ENCODE data around the gene MPZL1. TPM values are rescaled to one million over a fixed set of nuclear protein-coding genes. Genes with fewer than 3 reads are reported as not detected.
"Not testable (repeated sequence)": the region's sequence is repeated elsewhere in the genome, so short reads cannot be mapped to it uniquely, and the experiment has no call there.

Gene MPZL1
- total RNA-seq, 2 experiments from 2014 or later: 12.5 to 14.1 TPM

DNA sequence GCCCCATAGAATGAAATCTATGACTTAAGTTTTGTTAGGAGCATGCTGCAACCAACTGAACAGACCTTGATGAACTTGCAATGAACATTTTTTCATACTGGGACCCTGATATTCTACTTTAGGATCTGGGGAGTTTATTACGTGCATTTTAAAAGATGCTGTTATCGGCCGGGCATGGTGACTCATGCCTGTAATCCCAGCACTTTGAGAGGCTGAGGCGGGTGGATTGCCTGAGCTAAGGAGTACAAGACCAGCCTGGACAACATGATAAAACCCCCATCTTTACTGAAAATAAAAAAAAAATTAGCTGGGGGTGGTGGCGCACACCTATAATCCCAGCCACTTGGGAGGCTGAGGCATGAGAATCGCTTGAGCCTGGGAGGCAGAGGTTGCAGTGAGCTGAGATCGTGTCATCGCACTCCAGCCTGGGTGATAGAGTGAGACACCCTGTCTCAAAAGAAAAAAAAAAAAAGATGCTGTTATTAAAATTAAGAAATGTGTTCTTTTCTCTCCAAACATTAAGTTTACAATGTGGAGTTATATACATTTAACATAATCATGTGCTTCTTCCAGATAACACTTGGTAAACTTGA is 7.1 kb downstream of the MPZL1 start:
- H3K4me3 Mint-ChIP-seq: no peak overlapping the region
- no peak overlapping the region for H3K27ac Mint-ChIP-seq
- H3K36me3 Mint-ChIP-seq (ENCODE audit: low read depth): peaks cover 20% of the 10 kb centered on the region
- H3K9me3 Mint-ChIP-seq: no peaks in the 10 kb centered on the region
- no peak for DNase-seq
- H3K4me1 Mint-ChIP-seq: peaks cover 13% of the 10 kb centered on the region
- ChIA-PET CTCF (interaction anchor here (0.7 to 2.7 kb wide), 4 partner anchors 13 to 235 kb away, joined by 3 to 10 read pairs (median 4); no protein-coding TSS in a partner anchor), POLR2A (no interaction called here)
- H3K27me3 Mint-ChIP-seq: no peaks in the 10 kb centered on the region

DNA sequence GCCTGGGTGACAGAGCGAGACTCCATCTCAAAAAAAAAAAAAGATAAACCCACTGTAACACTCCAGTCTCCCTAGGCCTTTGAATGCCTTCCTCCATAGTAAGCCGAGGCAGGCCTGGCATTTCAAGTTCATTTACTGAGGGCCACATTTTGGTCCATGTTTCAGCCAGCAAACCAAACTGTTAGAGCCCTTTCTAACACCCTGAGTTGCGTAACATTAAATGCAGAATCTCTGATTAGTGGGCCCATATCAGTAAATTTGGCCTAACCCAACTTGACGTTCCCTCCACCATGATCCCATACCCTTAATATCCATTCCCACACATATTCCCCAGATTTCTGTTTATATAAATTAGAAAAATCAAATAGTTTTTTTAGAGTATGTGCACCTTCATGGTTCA is 12.4 kb downstream of the MPZL1 start:
- Mint-ChIP-seq H3K36me3 (ENCODE audit: low read depth) (peaks cover 16% of the 10 kb centered on the region), H3K27me3 (no peaks in the 10 kb centered on the region), H3K4me3 (no peak overlapping the region), H3K4me1 (no peaks in the 10 kb centered on the region), H3K27ac (no peak overlapping the region), H3K9me3 (peaks cover 4% of the 10 kb centered on the region)
- DNase-seq: no peak
- POLR2A ChIA-PET: no interaction called here
- CTCF ChIA-PET: interaction anchor here (0.6 to 1.0 kb wide), 2 partner anchors 28 to 162 kb away, joined by 3 to 4 read pairs; no protein-coding TSS in a partner anchor

DNA sequence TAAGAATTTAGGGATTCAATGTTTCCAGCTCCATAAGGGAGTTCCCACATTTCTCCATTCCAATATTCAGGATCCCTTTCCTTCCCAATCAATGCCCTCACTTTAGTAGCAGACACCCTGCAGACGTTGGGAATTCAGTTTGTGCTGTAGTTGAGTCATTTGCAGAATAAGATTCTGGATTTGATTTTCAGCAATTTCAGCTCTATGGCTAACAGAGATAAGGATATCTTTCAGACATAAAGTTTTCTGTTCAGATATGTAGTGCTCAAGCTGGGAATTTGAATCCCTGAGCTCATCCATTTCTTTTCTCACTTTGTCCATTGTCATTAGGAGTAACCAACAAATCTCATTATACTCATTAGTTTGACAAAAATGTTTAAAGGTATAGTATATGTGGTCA is 13.1 kb downstream of the MPZL1 start:
- Mint-ChIP-seq H3K36me3 (ENCODE audit: low read depth) (peaks cover 19% of the 10 kb centered on the region), H3K27me3 (no peaks in the 10 kb centered on the region), H3K4me3 (no peak overlapping the region), H3K4me1 (no peaks in the 10 kb centered on the region), H3K27ac (no peak overlapping the region), H3K9me3 (peaks cover 4% of the 10 kb centered on the region)
- DNase-seq: no peak
- POLR2A ChIA-PET: no interaction called here
- CTCF ChIA-PET: interaction anchor here (1.0 kb wide), 1 partner anchor 27 kb away, joined by 3 read pairs; no protein-coding TSS in a partner anchor

DNA sequence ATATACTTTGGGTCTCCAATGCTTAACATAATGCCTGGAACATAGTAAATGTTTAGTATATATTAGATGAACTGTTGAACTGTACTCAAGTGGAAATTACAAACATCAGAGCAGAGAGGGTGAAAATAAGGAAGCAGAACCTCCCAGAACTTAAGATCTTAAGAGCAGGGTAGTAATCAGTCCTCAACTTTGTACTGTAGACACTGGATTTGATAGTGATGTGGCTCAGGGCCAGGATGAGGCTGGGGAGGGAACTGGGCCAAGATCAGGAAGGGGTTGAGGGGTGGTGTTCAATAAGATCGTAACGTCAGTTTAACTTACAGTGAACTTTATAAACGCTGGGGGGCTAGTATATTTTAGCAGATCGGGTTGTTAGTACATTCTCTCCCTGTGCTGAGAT is 15.4 kb downstream of the MPZL1 start:
- Mint-ChIP-seq H3K4me3 (no peak overlapping the region), H3K27me3 (no peaks in the 10 kb centered on the region), H3K9me3 (peaks cover 4% of the 10 kb centered on the region), H3K27ac (no peak overlapping the region), H3K36me3 (ENCODE audit: low read depth) (peaks cover 12% of the 10 kb centered on the region), H3K4me1 (no peaks in the 10 kb centered on the region)
- POLR2A ChIA-PET: no interaction called here
- CTCF ChIA-PET: no interaction called here
- DNase-seq: no peak

DNA sequence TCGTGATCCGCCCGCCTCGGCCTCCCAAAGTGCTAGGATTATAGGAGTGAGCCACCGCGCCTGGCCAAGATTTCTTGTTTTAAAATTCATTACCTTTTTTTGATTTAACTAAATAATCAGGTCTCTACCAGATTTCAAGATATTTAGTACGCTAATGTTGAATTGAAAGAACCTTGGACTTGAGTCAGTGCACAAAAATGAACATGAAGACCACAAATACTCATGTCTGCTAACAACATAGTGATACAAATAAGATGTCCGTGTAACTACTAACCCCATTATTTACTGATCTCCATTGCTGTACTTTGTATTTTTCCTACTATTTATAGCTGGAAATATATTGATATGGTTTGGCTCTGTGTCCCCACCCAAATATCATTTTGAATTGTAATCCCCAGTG is 16.4 kb downstream of the MPZL1 start:
- CTCF ChIA-PET: no interaction called here
- Mint-ChIP-seq H3K9me3 (peaks cover 4% of the 10 kb centered on the region), H3K27me3 (no peaks in the 10 kb centered on the region), H3K36me3 (ENCODE audit: low read depth) (peaks cover 9% of the 10 kb centered on the region), H3K27ac (no peak overlapping the region), H3K4me1 (no peaks in the 10 kb centered on the region), H3K4me3 (no peak overlapping the region)
- DNase-seq: no peak
- POLR2A ChIA-PET: no interaction called here

DNA sequence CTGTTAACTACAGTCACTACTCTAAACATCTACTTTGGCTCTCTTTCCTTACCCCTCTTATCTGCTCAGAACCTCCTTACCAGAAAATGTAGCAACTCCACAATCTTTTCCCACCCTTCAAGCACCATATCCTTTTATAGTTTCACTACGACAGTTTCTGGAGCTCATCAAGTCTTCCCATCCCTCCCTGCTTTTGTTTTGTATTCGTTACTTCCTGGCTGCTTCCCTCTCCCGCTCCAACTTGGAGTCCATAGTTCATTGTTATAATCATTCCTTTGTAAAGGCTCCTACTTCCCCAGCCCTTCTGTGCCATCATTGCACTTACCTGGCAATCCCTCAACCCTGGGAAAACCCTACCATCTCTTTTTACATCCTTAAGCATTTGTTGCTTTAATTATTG is 18.0 kb downstream of the MPZL1 start:
- H3K4me3 Mint-ChIP-seq: no peak overlapping the region
- peaks cover 4% of the 10 kb centered on the region for H3K4me1 Mint-ChIP-seq
- POLR2A ChIA-PET: no interaction called here
- DNase-seq: no peak
- H3K27ac Mint-ChIP-seq: no peak overlapping the region
- no peaks in the 10 kb centered on the region for H3K27me3 Mint-ChIP-seq
- H3K36me3 Mint-ChIP-seq (ENCODE audit: low read depth): peaks cover 9% of the 10 kb centered on the region
- CTCF ChIA-PET: interaction anchor here (1.3 to 1.7 kb wide), 2 partner anchors 25 to 51 kb away, joined by 4 read pairs; no protein-coding TSS in a partner anchor
- H3K9me3 Mint-ChIP-seq: peaks cover 4% of the 10 kb centered on the region

DNA sequence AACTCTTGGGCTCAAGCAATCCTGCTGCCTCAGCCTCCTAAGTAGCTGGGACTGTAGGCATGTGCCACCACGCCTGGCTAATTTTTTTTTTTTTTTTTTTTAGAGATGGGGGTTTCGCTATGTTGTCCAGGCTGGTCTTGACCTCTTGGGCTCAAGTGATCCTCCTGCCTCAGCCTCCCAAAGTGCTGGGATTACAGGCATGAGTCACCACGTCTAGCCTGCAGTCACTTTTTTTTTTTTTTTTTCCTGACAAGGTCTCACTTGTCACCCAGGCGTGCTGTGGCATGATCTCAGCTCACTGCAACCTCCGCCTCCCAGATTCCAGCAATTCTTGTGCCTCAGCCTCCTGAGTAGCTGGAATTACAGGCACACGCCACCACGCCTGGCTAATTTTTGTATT is 19.3 kb downstream of the MPZL1 start:
- not testable (repeated sequence) for H3K27ac Mint-ChIP-seq; H3K9me3 Mint-ChIP-seq; H3K36me3 Mint-ChIP-seq (ENCODE audit: low read depth); H3K27me3 Mint-ChIP-seq; H3K4me1 Mint-ChIP-seq; H3K4me3 Mint-ChIP-seq; DNase-seq
- ChIA-PET CTCF (interaction anchor here (0.7 to 1.6 kb wide), 3 partner anchors 9 to 305 kb away, joined by 3 to 5 read pairs (median 3); no protein-coding TSS in a partner anchor), POLR2A (interaction anchor here (0.6 kb wide), 1 partner anchor 184 kb away, joined by 3 read pairs; no protein-coding TSS in a partner anchor)

DNA sequence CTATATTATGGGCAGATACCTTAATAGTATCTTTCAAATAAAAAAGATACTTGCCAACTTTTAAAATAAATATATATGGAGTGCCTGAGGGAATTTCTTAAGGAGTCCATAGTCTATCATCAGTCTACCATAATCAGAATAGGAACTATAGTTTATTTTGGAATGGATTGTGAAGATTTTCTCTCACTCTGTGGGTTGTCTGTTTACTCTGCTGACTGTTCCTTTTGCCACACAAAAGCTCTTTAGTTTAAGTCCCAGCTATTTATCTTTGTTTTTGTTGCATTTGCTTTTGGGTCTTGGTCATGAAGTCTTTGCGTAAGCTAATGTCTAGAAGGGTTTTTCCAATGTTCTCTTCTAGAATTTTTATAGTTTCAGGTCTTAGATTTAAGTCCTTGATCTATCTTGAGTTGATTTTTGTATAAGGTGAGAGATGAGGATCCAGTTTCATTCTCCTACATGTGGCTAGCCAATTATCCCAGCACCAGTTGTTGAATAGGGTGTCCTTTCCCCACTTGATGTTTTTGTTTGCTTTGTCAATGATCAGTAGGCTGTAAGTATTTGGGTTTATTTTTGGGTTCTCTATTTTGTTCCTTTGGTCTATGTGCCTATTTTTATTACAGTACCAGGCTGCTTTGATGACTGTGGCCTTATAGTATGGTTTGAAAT is 20.7 kb downstream of the MPZL1 start:
- DNase-seq; H3K27me3 Mint-ChIP-seq; H3K9me3 Mint-ChIP-seq; H3K36me3 Mint-ChIP-seq (ENCODE audit: low read depth); POLR2A ChIA-PET; H3K27ac Mint-ChIP-seq; CTCF ChIA-PET; H3K4me3 Mint-ChIP-seq; H3K4me1 Mint-ChIP-seq: not testable (repeated sequence)

DNA sequence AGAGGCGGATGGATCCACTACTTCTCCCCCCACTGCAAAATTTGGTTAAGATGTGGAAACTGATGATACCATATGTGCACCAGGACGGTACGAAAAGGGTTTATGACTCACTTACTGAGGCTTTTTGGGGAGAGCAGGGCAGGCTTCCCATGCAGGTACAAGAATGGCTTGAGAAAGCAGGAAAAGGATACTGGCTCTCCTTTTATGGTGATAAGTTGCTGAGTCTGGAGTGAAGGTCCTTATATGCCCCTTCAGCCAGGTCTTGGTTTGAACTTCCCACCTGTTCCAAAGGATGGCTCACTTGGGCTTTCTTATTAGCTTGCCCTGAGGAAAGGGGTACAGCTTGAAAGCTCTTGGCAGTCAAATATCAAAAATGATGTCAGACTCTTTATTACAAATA is 23.1 kb downstream of the MPZL1 start:
- Mint-ChIP-seq H3K27me3 (no peaks in the 10 kb centered on the region), H3K36me3 (ENCODE audit: low read depth) (no peaks in the 10 kb centered on the region), H3K4me3 (no peak overlapping the region), H3K4me1 (peaks cover 4% of the 10 kb centered on the region), H3K27ac (no peak overlapping the region), H3K9me3 (no peaks in the 10 kb centered on the region)
- ChIA-PET POLR2A (no interaction called here), CTCF (no interaction called here)
- DNase-seq: no peak

DNA sequence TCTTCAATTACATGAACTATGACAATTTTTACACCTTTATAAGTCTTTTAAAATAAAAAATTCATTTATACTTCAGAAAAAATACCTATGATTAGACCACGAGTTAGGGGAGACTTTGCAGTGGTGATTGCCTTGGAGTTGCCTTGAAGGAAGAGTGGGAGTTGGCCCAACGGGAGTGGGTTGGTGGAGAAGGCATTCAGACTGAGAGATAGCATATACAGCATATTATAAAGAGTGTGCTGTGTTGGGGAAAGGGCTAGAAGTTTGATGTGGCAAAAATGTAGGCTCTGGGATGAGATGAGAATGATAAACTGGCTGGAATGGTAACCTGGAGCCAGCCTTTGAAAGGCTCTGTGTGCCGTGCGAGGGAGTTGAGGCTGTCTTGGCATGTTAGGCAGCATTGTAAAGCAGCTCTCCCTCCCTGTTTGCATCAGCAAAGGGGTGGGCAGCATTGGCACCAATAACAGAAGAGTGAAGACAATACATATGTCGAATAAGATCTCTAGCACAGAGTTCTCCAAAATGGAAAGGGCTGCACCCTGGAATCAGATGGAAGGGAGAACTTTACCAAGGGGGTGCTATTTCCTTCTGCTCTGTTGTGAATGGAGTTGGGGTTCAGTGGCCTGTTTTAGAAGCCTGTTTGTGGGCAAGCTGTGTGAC is 24.4 kb downstream of the MPZL1 start:
- Mint-ChIP-seq H3K4me3 (no peak overlapping the region), H3K27ac (no peak overlapping the region), H3K27me3 (no peaks in the 10 kb centered on the region), H3K9me3 (no peaks in the 10 kb centered on the region), H3K4me1 (peaks cover 4% of the 10 kb centered on the region), H3K36me3 (ENCODE audit: low read depth) (no peaks in the 10 kb centered on the region)
- ChIA-PET CTCF (no interaction called here), POLR2A (no interaction called here)
- no peak for DNase-seq

DNA sequence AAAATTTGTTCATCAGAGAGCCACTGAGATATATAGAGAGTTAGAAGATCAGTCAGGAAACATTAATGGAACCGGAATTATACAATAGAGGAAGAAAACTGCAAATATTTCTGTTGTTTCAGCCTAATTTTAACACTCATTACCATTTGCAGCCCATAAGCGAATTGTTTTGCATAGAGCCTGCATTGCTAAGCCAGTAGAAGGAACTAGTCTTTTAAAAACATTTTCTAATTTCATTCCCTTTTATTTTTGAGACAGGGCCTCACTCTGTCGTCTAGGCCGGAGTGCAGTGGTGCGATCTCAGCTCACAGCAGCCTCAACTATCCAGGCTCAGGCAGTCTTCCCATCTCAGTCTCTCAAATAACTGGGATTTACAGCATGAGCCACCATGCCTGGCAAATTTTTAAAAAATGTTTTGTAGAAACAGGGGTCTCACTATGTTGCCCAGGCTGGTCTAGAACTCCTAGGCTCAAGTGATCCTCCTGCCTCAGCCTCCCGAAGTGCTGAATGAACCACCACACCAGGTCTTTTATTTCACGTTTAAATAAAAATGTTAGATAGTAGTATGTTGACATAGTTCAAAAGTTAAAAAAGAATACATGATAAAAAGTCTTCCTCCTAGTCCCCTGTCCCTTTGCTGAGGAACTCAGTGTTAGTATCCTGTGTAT is 25.3 kb downstream of the MPZL1 start:
- CTCF ChIA-PET: no interaction called here
- Mint-ChIP-seq H3K4me3 (no peak overlapping the region), H3K9me3 (no peaks in the 10 kb centered on the region), H3K27me3 (no peaks in the 10 kb centered on the region), H3K36me3 (ENCODE audit: low read depth) (no peaks in the 10 kb centered on the region), H3K27ac (no peak overlapping the region), H3K4me1 (peaks cover 8% of the 10 kb centered on the region)
- POLR2A ChIA-PET: no interaction called here
- no peak for DNase-seq

DNA sequence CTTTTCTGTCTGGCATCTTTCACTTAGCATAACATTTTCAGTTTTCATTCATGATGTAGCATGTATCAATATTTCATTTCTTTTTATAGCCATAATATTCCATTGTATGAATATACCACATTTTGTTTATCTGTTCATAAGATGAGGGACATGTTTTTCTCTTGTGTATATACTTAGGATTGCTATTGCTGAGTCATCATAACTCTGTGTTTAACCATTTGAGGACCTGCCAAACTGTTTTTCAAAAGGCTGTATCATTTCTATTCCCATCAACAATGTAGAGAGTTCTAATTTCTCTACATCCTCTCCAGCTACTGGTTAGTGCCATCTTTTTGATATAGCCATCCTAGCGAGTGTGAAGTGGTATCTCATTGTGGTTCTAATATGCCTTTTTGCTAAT is 26.2 kb downstream of the MPZL1 start:
- POLR2A ChIA-PET: no interaction called here
- peaks cover 14% of the 10 kb centered on the region for H3K4me1 Mint-ChIP-seq
- no peaks in the 10 kb centered on the region for H3K27me3 Mint-ChIP-seq
- H3K9me3 Mint-ChIP-seq: no peaks in the 10 kb centered on the region
- no peak overlapping the region for H3K27ac Mint-ChIP-seq
- H3K4me3 Mint-ChIP-seq: no peak overlapping the region
- no peak for DNase-seq
- H3K36me3 Mint-ChIP-seq (ENCODE audit: low read depth): no peaks in the 10 kb centered on the region
- CTCF ChIA-PET: no interaction called here

DNA sequence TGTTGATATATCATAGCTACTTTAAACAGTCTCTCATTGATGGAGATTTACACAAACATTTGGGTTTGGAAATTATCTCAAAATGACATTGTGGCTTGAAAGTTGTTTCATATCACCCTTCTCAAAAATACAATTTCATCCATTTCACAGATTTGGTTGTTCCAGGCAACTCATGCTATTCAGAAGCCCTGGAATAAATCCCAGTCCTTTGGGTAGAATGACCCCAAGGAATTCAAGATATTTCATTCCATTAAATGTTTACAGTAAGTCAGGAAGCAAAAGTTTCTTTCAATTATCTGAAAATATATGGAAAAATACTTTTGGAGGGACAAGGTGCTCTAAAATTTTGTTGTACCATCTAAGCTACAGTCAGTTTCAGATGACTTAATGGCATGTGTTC is 27.1 kb downstream of the MPZL1 start:
- no peak for DNase-seq
- CTCF ChIA-PET: no interaction called here

More for the DNA sequence above, 27.1 kb downstream of the MPZL1 start:
- Mint-ChIP-seq H3K36me3 (ENCODE audit: low read depth) (no peaks in the 10 kb centered on the region), H3K4me1 (peaks cover 14% of the 10 kb centered on the region), H3K27me3 (no peaks in the 10 kb centered on the region), H3K4me3 (no peak overlapping the region), H3K9me3 (no peaks in the 10 kb centered on the region), H3K27ac (no peak overlapping the region)
- POLR2A ChIA-PET: no interaction called here

Measured in activated CD4-positive, alpha-beta T cell treated with anti-CD3 and anti-CD28 coated beads, Interleukin-2, amount 10 ng/mL, durations not matched to agents 7 days and 5 days (primary cell).